Measurements from ENCODE around the gene DMKN. TPM values are rescaled to one million over a fixed set of nuclear protein-coding genes. Genes with fewer than 3 reads are reported as not detected.

Gene DMKN
- total and polyA plus RNA-seq, 9 of the 15 experiments (the other 6 are each of a cell fraction or from before 2014, with no cell fraction given), result 0.36 to 0.53 TPM; not detected in 7

DNA sequence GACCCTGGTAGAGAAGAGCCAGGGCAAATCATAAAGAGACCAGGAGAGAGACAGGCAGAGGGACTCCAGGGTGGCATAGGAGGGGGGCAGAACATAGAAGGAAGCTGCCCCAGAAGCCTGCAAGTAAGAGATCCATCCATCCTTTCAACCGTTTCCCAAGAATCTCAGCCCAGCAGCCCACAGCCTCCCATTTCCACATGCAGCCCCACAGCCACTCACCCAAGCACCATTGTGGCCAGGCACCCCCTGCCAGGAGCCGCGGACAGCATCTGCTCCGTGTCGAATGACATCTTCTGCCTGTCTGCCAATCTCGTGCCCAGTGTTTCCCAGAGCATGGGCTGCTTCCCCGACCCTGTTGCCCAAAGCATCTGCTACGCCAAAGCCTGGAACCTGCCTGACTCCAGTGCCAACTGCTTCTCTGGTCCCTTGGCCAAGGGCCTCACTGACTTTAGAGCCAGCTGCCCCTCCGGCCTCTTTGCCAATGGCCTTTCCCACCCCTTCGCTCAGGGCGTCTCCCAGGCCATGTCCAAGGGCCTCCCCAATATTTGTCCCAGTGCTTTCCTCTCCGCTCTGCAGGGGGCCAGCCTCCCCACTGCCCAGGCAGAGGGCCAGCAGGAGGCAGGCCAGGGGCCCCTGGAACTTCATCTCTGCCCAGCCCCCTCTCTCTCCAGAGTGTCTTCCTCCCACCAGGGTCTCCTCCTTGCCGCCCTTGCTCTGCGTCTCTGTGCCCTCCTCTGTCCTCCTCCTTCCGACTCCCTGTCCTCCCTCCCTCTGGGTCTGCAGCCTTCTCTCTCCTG, 420 bp downstream of the DMKN start (continued):
- TF ChIP-seq, protein P1, sequence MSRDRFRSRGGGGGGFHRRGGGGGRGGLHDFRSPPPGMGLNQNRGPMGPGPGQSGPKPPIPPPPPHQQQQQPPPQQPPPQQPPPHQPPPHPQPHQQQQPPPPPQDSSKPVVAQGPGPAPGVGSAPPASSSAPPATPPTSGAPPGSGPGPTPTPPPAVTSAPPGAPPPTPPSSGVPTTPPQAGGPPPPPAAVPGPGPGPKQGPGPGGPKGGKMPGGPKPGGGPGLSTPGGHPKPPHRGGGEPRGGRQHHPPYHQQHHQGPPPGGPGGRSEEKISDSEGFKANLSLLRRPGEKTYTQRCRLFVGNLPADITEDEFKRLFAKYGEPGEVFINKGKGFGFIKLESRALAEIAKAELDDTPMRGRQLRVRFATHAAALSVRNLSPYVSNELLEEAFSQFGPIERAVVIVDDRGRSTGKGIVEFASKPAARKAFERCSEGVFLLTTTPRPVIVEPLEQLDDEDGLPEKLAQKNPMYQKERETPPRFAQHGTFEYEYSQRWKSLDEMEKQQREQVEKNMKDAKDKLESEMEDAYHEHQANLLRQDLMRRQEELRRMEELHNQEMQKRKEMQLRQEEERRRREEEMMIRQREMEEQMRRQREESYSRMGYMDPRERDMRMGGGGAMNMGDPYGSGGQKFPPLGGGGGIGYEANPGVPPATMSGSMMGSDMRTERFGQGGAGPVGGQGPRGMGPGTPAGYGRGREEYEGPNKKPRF (IDR thresholded peaks at IDR 0.05; ENCODE audit: low read depth, low read length), result no peak
- TF ChIP-seq SAP30 (IDR thresholded peaks at IDR 0.05; ENCODE audit: borderline replicate concordance, insufficient read depth, low read depth, low read length, poor library complexity, severe bottlenecking) (no peak), ZNF699 (CRISPR knock-in tag; IDR thresholded peaks at IDR 0.05; ENCODE audit: insufficient replicate concordance) (no peak), ZNF77 (CRISPR knock-in tag; IDR thresholded peaks at IDR 0.05) (no peak), RBM25 (IDR thresholded peaks at IDR 0.05; ENCODE audit: low read depth, low read length, severe bottlenecking) (no peak), TRIM24 (IDR thresholded peaks at IDR 0.05) (no peak), ELF4 (CRISPR knock-in tag; IDR thresholded peaks at IDR 0.05) (no peak), ZNF507 (tag; conservative IDR thresholded peaks at IDR 0.05) (no peak), ZBTB17 (CRISPR knock-in tag; IDR thresholded peaks at IDR 0.05) (no peak)
- TF ChIP-seq, protein P2, sequence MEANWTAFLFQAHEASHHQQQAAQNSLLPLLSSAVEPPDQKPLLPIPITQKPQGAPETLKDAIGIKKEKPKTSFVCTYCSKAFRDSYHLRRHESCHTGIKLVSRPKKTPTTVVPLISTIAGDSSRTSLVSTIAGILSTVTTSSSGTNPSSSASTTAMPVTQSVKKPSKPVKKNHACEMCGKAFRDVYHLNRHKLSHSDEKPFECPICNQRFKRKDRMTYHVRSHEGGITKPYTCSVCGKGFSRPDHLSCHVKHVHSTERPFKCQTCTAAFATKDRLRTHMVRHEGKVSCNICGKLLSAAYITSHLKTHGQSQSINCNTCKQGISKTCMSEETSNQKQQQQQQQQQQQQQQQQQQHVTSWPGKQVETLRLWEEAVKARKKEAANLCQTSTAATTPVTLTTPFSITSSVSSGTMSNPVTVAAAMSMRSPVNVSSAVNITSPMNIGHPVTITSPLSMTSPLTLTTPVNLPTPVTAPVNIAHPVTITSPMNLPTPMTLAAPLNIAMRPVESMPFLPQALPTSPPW (CRISPR knock-in tag; IDR thresholded peaks at IDR 0.05), result no peak
